Smooth muscle cell (in vitro differentiated cells): ENCODE results near the gene CPEB3. TPM values are rescaled to one million over a fixed set of nuclear protein-coding genes. Genes with fewer than 3 reads are reported as not detected.

ENCODE experiments used
- DNase-seq: peaks from one replicate; lab custom pipeline; 2025; ENCODE audit not compliant: unreplicated experiment; lab: John Stamatoyannopoulos, UW
- H2AFZ ChIP-seq: fragments of 200-600 bp; sonication (generic); 2 replicates; pipeline ENCODE4 v1.6.0; 2016; ENCODE audit warnings: antibody characterized with exemption, low read depth, mild to moderate bottlenecking
- H3F3A ChIP-seq: fragments of 200-600 bp; sonication (generic); 2 replicates; pipeline ENCODE4 v1.6.0; 2017; ENCODE audit warnings: antibody characterized with exemption, low read depth
- H3K27ac ChIP-seq: fragments of 200-600 bp; sonication (generic); 2 replicates; pipeline ENCODE4 v1.5.1; 2016; ENCODE audit warnings: low read depth, mild to moderate bottlenecking
- H3K27me3 ChIP-seq: fragments of 200-600 bp; sonication (generic); 2 replicates; pipeline ENCODE4 v1.6.1; 2016; ENCODE audit warnings: low read depth, mild to moderate bottlenecking
- H3K36me3 ChIP-seq: fragments of 200-600 bp; sonication (generic); 2 replicates; pipeline ENCODE4 v1.5.1; 2016; ENCODE audit warnings: low read depth
- H3K4me1 ChIP-seq: fragments of 200-600 bp; sonication (generic); 2 replicates; pipeline ENCODE4 v1.5.1; 2016; ENCODE audit warnings: low read depth
- H3K4me2 ChIP-seq: fragments of 200-600 bp; sonication (generic); 2 replicates; pipeline ENCODE4 v1.6.0; 2016; ENCODE audit warnings: mild to moderate bottlenecking
- H3K4me3 ChIP-seq: fragments of 200-600 bp; sonication (generic); 2 replicates; pipeline ENCODE4 v1.5.1; 2016; ENCODE audit warnings: mild to moderate bottlenecking
- H3K79me2 ChIP-seq: fragments of 200-600 bp; sonication (generic); 2 replicates; pipeline ENCODE4 v1.6.0; 2016; ENCODE audit warnings: low read depth, mild to moderate bottlenecking
- H3K9ac ChIP-seq: fragments of 200-600 bp; sonication (generic); 2 replicates; pipeline ENCODE4 v1.6.0; 2016; ENCODE audit warnings: low read depth
- H3K9me3 ChIP-seq: fragments of 200-600 bp; sonication (generic); replicated peaks from 2 replicates; pipeline ENCODE4 v1.5.1; 2016; ENCODE audit warnings: low read depth
- H4K20me1 ChIP-seq: fragments of 200-600 bp; sonication (generic); 2 replicates; pipeline ENCODE4 v1.6.0; 2016; ENCODE audit warnings: low read depth
- CTCF ChIP-seq: fragments of 200-600 bp; sonication (generic); IDR thresholded peaks from 2 replicates; pipeline ENCODE4 v1.5.1; 2017; ENCODE audit warnings: borderline replicate concordance, mild to moderate bottlenecking, antibody characterized with exemption; ENCODE audit not compliant: insufficient read depth, poor library complexity, severe bottlenecking
- WGBS: methylation state at CpG from one replicate; pipeline ENCODE4 v1.1.7; 2016; ENCODE audit warnings: low lambda C conversion rate; 5-methylcytosine and 5-hydroxymethylcytosine counted together
- polyA plus RNA-seq: library from polyadenylated mRNA; unstranded; fragments of >200 nt; fragmentation: Nextera tagmentation; extraction: Ambion mirVana; gene quantifications from 2 replicates; pipeline ENCODE4 v1.2.1, GENCODE V29; 2016
- total RNA-seq: library from RNA; depleted of rRNA; stranded (reverse); fragments of >200 nt; gene quantifications from 2 replicates; pipeline ENCODE4 v1.2.3, GENCODE V29; 2014

The CPEB3 gene
- total and polyA plus RNA-seq, 2 experiments from 2014 or later, result 0.67 to 1.1 TPM

GRCh38 chr10:92274071-92274470 lies 16.8 kb downstream of the CPEB3 start:
- H3K27ac ChIP-seq, result no peak overlapping the region
- no peaks in the 10 kb centered on the region for H4K20me1 ChIP-seq
- no peaks in the 10 kb centered on the region for H3F3A ChIP-seq
- no peak overlapping the region for H3K4me2 ChIP-seq
- 97% methylated on average over 3 of the region's 3 CpGs for WGBS
- TF ChIP-seq CTCF, result no peak
- H2AFZ ChIP-seq, result no peak overlapping the region
- H3K9me3 ChIP-seq, result no peaks in the 10 kb centered on the region
- H3K4me1 ChIP-seq, result no peaks in the 10 kb centered on the region
- no peaks in the 10 kb centered on the region for H3K27me3 ChIP-seq
- no peaks in the 10 kb centered on the region for H3K79me2 ChIP-seq
- H3K9ac ChIP-seq, result no peak overlapping the region
- no peaks in the 10 kb centered on the region for H3K36me3 ChIP-seq
- no peak for DNase-seq
- H3K4me3 ChIP-seq, result no peak overlapping the region

- WGBS, result 92% methylated on average over 2 of the region's 2 CpGs
- H3K4me2 ChIP-seq, result no peak overlapping the region
- no peaks in the 10 kb centered on the region for H3K27me3 ChIP-seq
- no peaks in the 10 kb centered on the region for H3K9me3 ChIP-seq
- no peaks in the 10 kb centered on the region for H3F3A ChIP-seq
- no peak overlapping the region for H3K9ac ChIP-seq
- no peak for DNase-seq
- no peak overlapping the region for H2AFZ ChIP-seq
- H3K4me3 ChIP-seq, result no peak overlapping the region
- H4K20me1 ChIP-seq, result no peaks in the 10 kb centered on the region
- no peaks in the 10 kb centered on the region for H3K79me2 ChIP-seq
- no peak for TF ChIP-seq CTCF
- H3K27ac ChIP-seq, result no peak overlapping the region
- no peaks in the 10 kb centered on the region for H3K4me1 ChIP-seq
- H3K36me3 ChIP-seq, result no peaks in the 10 kb centered on the region
These were observed 22.1 kb downstream of the CPEB3 start for GRCh38 chr10:92268748-92269147.

GRCh38 chr10:92267343-92267742 lies 23.5 kb downstream of the CPEB3 start:
- Histone ChIP-seq H3K79me2 (no peaks in the 10 kb centered on the region), H4K20me1 (no peaks in the 10 kb centered on the region), H2AFZ (no peak overlapping the region), H3K4me1 (no peaks in the 10 kb centered on the region), H3K27ac (no peak overlapping the region), H3K36me3 (no peaks in the 10 kb centered on the region), H3K4me2 (no peak overlapping the region), H3F3A (no peaks in the 10 kb centered on the region), H3K27me3 (no peaks in the 10 kb centered on the region), H3K9me3 (no peaks in the 10 kb centered on the region), H3K4me3 (no peak overlapping the region), H3K9ac (no peak overlapping the region)
- no peak for TF ChIP-seq CTCF
- no peak for DNase-seq

- H3K36me3 ChIP-seq, result no peaks in the 10 kb centered on the region
- H2AFZ ChIP-seq, result no peak overlapping the region
These were observed 25.1 kb downstream of the CPEB3 start for GRCh38 chr10:92265687-92266258.

More at GRCh38 chr10:92265687-92266258, 25.1 kb downstream of the CPEB3 start:
- no peaks in the 10 kb centered on the region for H4K20me1 ChIP-seq
- H3F3A ChIP-seq, result no peaks in the 10 kb centered on the region
- H3K4me3 ChIP-seq, result no peak overlapping the region
- 90% methylated on average over 2 of the region's 2 CpGs for WGBS
- no peak for TF ChIP-seq CTCF
- no peak overlapping the region for H3K4me2 ChIP-seq
- H3K27ac ChIP-seq, result no peak overlapping the region
- H3K9me3 ChIP-seq, result no peaks in the 10 kb centered on the region
- H3K27me3 ChIP-seq, result no peaks in the 10 kb centered on the region
- no peak overlapping the region for H3K9ac ChIP-seq
- no peaks in the 10 kb centered on the region for H3K79me2 ChIP-seq
- no peak for DNase-seq
- H3K4me1 ChIP-seq, result no peaks in the 10 kb centered on the region
